22Rv1 (cell line): ENCODE data around the gene PLEKHD1.

Source experiments
- H3K27ac ChIP-seq: fragments of 450-650 bp; 2 replicates; pipeline ENCODE4 v1.5.1; 2017
- ZFX ChIP-seq: fragments of 450-650 bp; IDR thresholded peaks from 2 replicates; pipeline ENCODE4 v1.6.1; 2017; ENCODE audit warnings: antibody characterized with exemption, borderline replicate concordance
- TF ChIP-seq, protein P1 (sequence below): fragments of 450-650 bp; IDR thresholded peaks from 2 replicates; pipeline ENCODE4 v1.5.1; 2017; ENCODE audit warnings: mild to moderate bottlenecking

The PLEKHD1 gene

DNA sequence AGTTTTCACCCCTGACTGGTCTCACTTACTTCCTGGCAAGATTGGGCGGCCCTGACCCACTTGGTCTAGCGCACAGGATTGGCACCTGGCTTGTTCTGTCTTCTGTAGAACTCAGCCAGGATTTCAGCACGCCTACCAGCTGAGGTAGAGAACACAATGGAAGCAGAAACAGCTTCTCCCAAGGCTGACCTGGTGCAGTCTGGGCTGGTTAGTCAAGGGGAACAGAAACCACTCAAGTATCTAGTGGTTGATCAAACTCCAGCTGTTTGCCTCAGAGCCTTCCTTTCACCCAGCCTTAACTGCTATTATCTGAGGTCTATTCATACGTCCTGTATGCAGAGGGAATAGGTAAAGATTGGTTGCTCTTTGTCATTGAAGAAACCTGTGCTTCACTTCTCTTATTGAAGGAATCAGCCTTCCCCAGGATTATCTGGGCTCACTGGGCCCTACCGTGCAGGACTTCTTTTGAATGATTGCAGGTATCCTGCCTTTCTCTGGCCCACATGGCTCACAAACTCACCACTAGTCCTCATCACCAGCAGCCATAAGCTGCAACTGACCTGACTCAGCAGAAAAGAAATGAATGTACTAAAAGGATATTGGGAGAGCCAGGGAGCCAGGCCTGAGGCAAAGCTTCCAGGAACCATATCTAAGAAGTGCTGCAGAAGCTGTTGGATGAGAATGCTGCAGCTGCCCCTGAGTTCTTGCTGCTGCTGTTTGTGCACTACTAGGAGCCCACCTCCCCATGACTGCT lies 2.5 kb upstream of the PLEKHD1 start:
- H3K27ac ChIP-seq, result no peak overlapping the region
- TF ChIP-seq, protein P1, sequence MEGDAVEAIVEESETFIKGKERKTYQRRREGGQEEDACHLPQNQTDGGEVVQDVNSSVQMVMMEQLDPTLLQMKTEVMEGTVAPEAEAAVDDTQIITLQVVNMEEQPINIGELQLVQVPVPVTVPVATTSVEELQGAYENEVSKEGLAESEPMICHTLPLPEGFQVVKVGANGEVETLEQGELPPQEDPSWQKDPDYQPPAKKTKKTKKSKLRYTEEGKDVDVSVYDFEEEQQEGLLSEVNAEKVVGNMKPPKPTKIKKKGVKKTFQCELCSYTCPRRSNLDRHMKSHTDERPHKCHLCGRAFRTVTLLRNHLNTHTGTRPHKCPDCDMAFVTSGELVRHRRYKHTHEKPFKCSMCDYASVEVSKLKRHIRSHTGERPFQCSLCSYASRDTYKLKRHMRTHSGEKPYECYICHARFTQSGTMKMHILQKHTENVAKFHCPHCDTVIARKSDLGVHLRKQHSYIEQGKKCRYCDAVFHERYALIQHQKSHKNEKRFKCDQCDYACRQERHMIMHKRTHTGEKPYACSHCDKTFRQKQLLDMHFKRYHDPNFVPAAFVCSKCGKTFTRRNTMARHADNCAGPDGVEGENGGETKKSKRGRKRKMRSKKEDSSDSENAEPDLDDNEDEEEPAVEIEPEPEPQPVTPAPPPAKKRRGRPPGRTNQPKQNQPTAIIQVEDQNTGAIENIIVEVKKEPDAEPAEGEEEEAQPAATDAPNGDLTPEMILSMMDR, result no peak
- TF ChIP-seq ZFX, result no peak

DNA sequence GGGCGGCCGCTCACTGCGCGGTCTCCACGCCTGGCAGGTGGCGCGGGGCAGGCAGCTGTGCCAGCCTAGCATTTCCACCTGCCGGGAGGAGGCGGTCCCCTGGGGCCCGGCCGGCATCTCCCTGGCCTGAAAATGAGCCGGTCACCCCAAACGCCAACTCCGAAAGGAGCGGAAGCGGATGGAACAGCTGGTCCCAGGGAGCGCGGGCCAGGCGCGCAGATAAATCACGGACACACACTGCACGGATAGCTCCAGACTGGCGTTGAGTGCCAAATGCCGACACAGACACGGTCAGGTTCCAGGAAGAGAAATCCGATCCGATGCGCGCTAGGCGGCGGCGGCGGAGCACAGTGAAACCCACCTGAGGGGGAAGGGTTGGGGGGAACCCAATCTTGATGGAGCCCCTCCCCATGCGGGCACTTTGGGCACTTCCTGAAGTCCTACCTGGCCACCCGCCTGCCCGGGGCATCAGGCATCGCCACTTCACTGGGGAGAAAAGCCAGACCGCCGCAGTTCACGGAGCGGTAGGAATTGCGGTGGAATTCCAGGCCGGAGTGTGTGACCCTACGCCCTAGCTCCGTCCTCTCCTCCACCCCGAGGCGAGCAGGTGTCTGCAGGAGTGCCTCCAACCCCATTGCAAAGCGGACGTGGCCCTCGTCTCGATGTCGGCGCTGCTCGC lies 624 bp upstream of the PLEKHD1 start:
- TF ChIP-seq, protein P1, result no peak
- TF ChIP-seq ZFX, result no peak
- H3K27ac ChIP-seq, result no peak overlapping the region

DNA sequence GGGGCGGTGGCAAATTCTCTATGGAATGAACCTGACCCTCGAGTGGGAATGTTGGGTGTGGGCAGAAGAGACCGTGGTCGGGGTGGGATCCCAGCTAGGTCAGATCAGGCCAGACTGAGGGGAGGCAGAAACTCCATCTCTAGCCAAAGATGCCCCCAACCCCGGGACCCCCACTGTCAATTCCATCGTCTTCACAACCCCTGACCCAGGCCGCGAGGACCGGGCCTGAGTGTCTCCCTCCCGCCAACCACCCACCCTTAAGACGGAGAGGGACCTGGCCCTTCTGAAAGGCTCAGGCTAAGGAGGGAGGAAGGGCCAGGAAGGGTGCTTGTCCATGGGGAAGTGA lies 760 bp downstream of the PLEKHD1 start:
- no peak for TF ChIP-seq ZFX
- TF ChIP-seq, protein P1, result no peak
- no peak overlapping the region for H3K27ac ChIP-seq

DNA sequence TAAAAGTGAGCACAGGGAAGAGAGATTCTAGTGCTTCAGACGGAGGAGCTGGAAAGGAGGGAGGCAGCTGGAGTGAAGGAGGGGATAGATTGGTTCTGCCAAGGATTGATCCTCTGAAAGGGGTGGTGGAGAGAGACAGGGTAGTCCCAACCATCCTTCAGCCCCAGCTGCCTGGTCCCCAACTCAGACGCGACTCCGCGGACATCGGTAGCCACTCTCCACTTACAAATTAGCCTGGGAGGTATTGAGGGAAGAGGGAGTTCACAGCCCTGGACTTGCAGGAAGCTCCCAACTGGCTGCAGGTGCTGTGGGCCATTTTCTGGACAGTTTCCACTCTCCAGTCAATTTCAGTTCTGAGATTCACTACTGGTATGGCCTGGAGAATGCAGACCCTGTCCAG lies 1.2 kb downstream of the PLEKHD1 start:
- no peak for TF ChIP-seq ZFX
- TF ChIP-seq, protein P1, result no peak
- H3K27ac ChIP-seq, result no peak overlapping the region

DNA sequence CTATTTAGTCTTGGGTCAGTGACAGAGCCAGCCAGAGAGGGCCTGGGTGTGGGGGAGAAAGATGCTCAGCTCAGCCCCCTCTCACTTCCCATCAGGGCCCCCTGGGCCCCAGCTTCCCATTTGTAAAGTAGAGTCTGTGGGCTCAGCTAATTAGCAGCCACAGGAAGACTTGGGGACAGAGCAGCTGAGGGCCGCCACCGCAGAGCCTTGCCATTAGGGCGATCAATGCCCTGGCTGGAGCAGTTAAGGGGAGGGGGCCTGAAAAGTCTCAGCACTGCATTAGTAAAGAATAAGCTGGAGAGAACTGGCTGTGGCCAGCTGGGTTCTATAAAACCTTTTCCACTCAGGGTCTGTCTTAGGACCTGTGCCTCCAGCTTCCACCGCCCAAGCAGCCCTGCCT lies 2.7 kb downstream of the PLEKHD1 start:
- TF ChIP-seq ZFX, result no peak
- TF ChIP-seq, protein P1, result no peak
- H3K27ac ChIP-seq, result no peak overlapping the region

DNA sequence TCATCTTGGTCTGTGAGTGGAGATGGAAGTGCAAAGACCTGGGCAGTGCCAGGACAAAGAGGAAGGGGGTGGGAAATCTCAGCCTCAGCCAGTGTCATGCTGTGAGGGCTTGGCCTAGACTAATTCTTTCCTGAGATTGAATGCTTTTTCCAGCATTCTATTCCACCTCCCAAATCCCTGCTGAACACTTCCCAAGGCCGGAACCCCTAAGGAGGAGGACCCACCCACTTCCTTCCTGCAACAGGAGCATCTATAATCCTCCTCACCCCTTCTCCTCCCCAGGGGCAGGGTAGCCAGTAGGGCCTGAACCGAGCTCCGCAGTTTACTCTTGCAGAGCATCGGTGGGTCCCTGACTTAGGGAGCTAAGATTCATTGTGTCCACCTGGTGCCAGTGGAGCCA lies 3.2 kb downstream of the PLEKHD1 start:
- H3K27ac ChIP-seq, result no peak overlapping the region
- TF ChIP-seq, protein P1, result no peak
- no peak for TF ChIP-seq ZFX

DNA sequence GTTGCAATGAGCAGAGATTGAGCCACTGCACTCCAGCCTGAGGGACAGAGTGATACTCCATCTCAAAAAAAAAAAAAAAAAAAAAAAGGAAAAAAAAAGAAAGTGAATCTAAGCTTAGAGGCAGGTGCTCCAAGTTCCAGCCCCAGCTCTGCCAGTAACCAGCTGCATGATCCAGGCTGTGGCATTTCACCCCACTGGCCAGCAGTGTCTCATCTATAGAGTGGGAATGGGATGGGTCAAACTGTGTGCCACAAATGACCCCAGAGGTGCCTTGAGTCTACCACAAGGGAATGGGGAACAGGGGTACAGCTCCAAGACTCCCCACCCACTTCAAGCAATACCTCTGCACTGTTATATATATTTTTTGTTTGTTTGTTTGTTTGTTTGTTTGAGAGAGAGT lies 5.0 kb downstream of the PLEKHD1 start:
- no peak overlapping the region for H3K27ac ChIP-seq
- TF ChIP-seq ZFX, result no peak
- TF ChIP-seq, protein P1, result no peak
